T-helper 17 cell (primary cell): ENCODE measurements around the gene CXCL1. TPM values are rescaled to one million over a fixed set of nuclear protein-coding genes. Genes with fewer than 3 reads are reported as not detected.

Experiments used
- ATAC-seq: fragments of 150-1000 bp; cut with Tn5 transposase; 2 replicates; pipeline ENCODE4 v1.10.0; 2021; ENCODE audit warnings: mild to moderate bottlenecking, moderate library complexity
- DNase-seq, 3 donors: peaks; one replicate each; pipeline versions ENCODE4 v3.0.0 to v3.0.0-alpha.2; 2020 to 2021
- H3K9me3 ChIP-seq: one replicate; pipeline ENCODE4 v1.7.0; 2013; ENCODE audit warnings: low read length, mild to moderate bottlenecking; ENCODE audit not compliant: control insufficient read depth, poor library complexity, severe bottlenecking
- H3K27ac Mint-ChIP-seq: one replicate; pipeline ENCODE4 v1.8.0; 2022; ENCODE audit warnings: mild to moderate bottlenecking, moderate library complexity, mixed read lengths
- H3K27me3 Mint-ChIP-seq: one replicate; pipeline ENCODE4 v1.8.0; 2022; ENCODE audit warnings: mixed read lengths
- H3K36me3 Mint-ChIP-seq: one replicate; pipeline ENCODE4 v1.8.0; 2022; ENCODE audit warnings: low read depth, mixed read lengths
- H3K4me1 Mint-ChIP-seq: one replicate; pipeline ENCODE4 v1.8.0; 2022; ENCODE audit warnings: mild to moderate bottlenecking, mixed read lengths
- H3K4me3 Mint-ChIP-seq: one replicate; pipeline ENCODE4 v1.8.0; 2022; ENCODE audit warnings: mild to moderate bottlenecking, moderate library complexity, mixed read lengths
- total RNA-seq, 4 donors: library from RNA in 2 of 4; stranded (reverse) in 2 of 4; gene quantifications; one replicate each; pipeline ENCODE4 v1.2.3 and lab custom pipeline; 2022 to 2026

The CXCL1 gene
- total RNA-seq, 2 donors from 2014 or later, result 0.31 TPM; not detected in 1

DNA sequence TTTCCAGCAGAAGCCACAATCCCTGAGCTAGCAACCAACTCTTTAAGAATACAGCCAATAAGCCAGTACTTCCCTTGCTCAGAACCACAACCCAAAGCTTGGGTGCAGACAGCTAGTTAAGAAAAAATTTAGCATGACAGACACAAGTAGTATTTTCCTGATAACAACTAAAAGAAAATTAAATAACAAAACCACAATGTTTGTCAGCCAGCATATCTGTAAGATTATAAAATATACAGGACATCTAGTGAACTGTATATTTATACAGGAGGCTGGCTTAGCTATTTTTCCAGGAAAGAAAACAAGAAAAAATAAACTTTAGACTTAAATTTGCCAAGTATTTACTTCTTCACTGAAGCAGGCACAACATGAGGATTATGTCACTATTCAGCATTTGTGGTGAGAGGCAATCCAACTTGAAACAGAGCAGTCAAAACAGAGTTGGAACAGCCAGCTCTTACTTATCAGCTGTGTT lies 9.5 kb upstream of the CXCL1 start:
- no peak overlapping the region for H3K4me3 Mint-ChIP-seq
- no peaks in the 10 kb centered on the region for H3K36me3 Mint-ChIP-seq
- H3K27me3 Mint-ChIP-seq, result no peaks in the 10 kb centered on the region
- H3K9me3 ChIP-seq, result no peaks in the 10 kb centered on the region
- no peak overlapping the region for H3K27ac Mint-ChIP-seq
- DNase-seq (no peak), ATAC-seq (no peak)
- H3K4me1 Mint-ChIP-seq, result no peaks in the 10 kb centered on the region

GRCh38 chr4:73860181-73860580 lies 9.0 kb upstream of the CXCL1 start:
- Mint-ChIP-seq H3K4me3 (no peak overlapping the region), H3K36me3 (no peaks in the 10 kb centered on the region), H3K27me3 (no peaks in the 10 kb centered on the region), H3K4me1 (no peaks in the 10 kb centered on the region), H3K27ac (no peak overlapping the region)
- H3K9me3 ChIP-seq, result no peaks in the 10 kb centered on the region
- DNase-seq, result no peak
- ATAC-seq, result no peak

DNA sequence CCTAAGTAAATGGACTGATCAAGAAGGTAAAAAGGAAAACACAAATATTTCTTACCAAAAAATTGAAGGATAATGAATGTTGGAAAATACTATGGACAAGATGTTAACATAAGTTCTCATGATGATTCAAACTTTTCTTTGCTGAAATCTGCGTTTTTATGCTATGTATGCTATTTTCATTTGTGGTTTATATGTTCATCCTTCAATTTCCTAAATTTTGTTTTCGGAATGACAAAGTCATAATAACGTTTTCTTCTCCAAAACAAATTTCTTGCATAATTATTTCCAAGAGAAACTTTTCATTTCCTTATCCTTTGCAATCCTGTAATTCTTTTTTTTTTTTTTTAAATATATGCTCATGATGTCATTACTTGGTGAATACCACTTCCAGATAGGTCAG lies 8.3 kb upstream of the CXCL1 start:
- no peaks in the 10 kb centered on the region for H3K9me3 ChIP-seq
- no peaks in the 10 kb centered on the region for H3K27me3 Mint-ChIP-seq
- no peak overlapping the region for H3K27ac Mint-ChIP-seq
- ATAC-seq (no peak), DNase-seq (no peak)
- no peaks in the 10 kb centered on the region for H3K36me3 Mint-ChIP-seq
- H3K4me3 Mint-ChIP-seq, result no peak overlapping the region
- no peaks in the 10 kb centered on the region for H3K4me1 Mint-ChIP-seq

DNA sequence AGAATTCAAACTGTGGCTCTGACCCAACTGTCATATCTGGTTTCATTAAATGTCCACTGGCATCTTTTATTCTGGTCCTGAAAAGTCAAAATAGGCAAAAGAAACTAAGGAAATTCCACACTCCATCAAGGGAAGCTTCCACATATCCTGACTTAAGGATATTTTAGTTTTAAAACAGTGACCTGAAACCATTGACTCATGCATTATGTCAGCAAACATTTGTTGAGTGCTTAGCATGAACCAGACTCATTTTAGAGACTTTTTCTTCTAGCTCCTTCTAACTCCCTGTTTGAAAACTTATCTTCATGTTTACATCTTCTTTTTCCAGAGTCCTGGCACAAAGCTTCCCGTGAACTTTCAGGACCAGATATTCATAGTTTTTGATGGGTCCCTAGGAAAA lies 6.9 kb upstream of the CXCL1 start:
- H3K4me1 Mint-ChIP-seq, result no peaks in the 10 kb centered on the region
- H3K27ac Mint-ChIP-seq, result no peak overlapping the region
- H3K9me3 ChIP-seq, result no peaks in the 10 kb centered on the region
- H3K4me3 Mint-ChIP-seq, result no peak overlapping the region
- no peak for ATAC-seq
- no peaks in the 10 kb centered on the region for H3K27me3 Mint-ChIP-seq
- DNase-seq, result no peak
- H3K36me3 Mint-ChIP-seq, result no peaks in the 10 kb centered on the region

DNA sequence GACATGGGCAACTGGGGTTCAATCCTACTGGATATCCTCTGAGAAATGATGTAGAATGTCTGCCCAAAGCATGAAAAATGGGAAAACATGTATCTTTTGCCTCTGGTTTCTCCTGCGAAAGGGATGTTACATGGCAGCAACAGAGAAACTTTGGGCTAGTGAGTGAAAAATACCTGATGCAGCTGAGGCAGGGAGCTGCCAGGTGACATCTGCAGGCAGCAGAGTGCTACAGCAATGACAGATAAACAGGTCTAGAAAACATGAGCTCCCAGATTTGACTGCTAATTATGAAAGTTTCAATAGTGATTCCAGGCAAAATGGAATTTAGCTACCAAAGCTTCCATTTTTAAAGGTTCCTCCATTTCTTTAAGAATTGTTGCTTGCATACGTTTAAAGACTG lies 4.8 kb upstream of the CXCL1 start:
- H3K4me3 Mint-ChIP-seq, result no peak overlapping the region
- DNase-seq, result no peak
- H3K27me3 Mint-ChIP-seq, result peaks cover 13% of the 10 kb centered on the region
- H3K4me1 Mint-ChIP-seq, result no peaks in the 10 kb centered on the region
- no peak for ATAC-seq
- no peaks in the 10 kb centered on the region for H3K36me3 Mint-ChIP-seq
- no peaks in the 10 kb centered on the region for H3K9me3 ChIP-seq
- no peak overlapping the region for H3K27ac Mint-ChIP-seq

DNA sequence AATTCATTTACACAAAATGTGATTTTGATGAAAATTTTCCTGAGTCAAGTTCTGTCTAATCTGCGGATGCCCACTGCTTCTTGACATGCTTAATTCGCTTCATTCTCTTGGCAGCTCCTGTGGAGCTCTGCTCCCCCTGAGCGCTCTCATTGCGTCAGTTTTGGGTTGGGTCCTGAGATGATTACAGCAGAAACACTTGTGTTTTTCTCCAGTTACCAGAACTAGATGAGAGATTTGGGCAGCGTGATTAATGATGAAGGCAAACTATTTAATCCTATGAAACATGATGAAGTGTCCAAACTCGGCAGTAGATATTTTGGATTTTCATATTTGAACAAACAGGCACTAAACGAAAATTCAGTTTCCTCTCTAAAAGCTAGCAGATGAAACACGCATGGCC lies 4.2 kb upstream of the CXCL1 start:
- H3K36me3 Mint-ChIP-seq, result no peaks in the 10 kb centered on the region
- DNase-seq, result no peak
- H3K27ac Mint-ChIP-seq, result no peak overlapping the region
- no peak overlapping the region for H3K4me3 Mint-ChIP-seq
- H3K4me1 Mint-ChIP-seq, result peaks cover 2% of the 10 kb centered on the region
- ATAC-seq, result no peak
- H3K27me3 Mint-ChIP-seq, result peaks cover 13% of the 10 kb centered on the region
- no peaks in the 10 kb centered on the region for H3K9me3 ChIP-seq

DNA sequence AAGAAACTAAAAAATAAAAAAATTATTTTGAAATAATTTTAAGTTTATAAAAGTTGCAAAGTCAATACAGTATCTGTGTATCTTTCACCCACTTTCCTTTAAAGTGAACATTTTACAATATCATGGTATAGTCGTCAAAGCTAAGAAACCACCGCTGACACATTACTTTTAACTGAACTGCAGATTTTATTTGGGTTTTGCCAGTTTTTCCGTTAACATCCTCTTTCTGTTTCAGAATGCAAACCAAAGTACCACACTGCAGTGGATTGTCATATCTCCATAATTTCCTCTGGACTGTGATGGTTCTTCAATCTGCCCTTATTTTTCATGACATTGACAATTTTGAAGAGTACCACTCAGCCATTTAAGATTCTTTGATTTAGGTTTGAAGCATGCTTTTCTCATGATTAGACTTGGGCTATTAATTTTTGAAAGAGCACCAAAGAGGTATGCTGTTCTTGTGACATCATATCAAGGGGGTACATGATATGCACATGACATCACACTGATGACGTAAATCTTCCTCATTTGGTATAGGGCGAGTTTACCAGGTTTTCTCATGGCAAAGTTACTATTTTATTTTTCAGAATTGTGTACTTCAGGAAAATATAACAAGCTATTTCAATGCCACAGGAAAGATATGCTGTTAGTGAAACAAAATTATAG lies 3.6 kb upstream of the CXCL1 start:
- Mint-ChIP-seq H3K4me3 (no peak overlapping the region), H3K27me3 (peaks cover 13% of the 10 kb centered on the region), H3K36me3 (no peaks in the 10 kb centered on the region), H3K27ac (no peak overlapping the region), H3K4me1 (peaks cover 2% of the 10 kb centered on the region)
- DNase-seq, result no peak
- H3K9me3 ChIP-seq, result no peaks in the 10 kb centered on the region
- no peak for ATAC-seq

DNA sequence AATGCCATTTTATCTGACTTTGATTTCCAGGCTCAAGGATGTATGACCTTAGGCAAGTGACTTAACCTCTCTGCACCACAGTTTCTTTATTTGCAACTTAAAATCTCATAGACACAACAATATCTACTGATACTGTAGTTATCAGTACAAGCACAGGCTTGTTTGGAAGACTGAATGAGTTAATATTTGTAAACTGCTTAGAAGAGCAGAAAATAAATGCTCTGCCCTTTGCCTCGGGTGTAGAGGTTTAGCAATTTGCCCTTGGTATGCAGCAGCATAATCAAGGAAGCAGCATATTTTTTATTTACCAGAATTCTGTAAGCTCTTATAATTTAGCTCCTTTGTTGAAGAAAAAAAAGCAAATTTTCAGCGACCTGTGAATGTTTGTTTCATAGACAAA lies 2.9 kb upstream of the CXCL1 start:
- Mint-ChIP-seq H3K4me1 (peaks cover 2% of the 10 kb centered on the region), H3K27me3 (peaks cover 13% of the 10 kb centered on the region), H3K27ac (no peak overlapping the region), H3K4me3 (no peak overlapping the region), H3K36me3 (no peaks in the 10 kb centered on the region)
- DNase-seq, result no peak
- H3K9me3 ChIP-seq, result no peaks in the 10 kb centered on the region
- ATAC-seq, result no peak

DNA sequence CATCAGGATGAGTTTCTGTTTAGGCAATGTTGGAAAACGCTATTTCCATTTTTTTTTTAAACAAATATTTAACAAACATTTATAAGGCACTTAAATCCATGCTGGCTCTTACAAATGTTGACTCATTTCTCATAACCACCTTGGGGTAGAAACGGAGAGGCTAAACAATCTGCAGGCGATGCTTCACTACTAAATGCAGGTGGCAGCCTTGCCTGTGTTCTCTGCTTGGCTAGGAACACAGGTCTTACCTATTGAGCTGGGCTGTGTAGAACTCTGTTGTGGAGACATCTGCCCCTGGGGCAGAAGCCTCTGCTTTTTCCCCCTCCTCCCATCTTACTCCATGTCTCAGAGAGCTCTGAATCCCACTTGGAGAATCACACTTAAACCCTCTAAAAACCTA lies 1.4 kb upstream of the CXCL1 start:
- ATAC-seq, result no peak

GRCh38 chr4:73868206-73869129 lies 725 bp upstream of the CXCL1 start:
- Mint-ChIP-seq H3K27ac (no peak overlapping the region), H3K4me1 (peaks cover 2% of the 10 kb centered on the region), H3K36me3 (no peaks in the 10 kb centered on the region), H3K4me3 (no peak overlapping the region), H3K27me3 (peaks cover 13% of the 10 kb centered on the region)
- ATAC-seq, result no peak
- no peaks in the 10 kb centered on the region for H3K9me3 ChIP-seq
- no peak for DNase-seq

More for the DNA sequence above, 1.4 kb upstream of the CXCL1 start:
- Mint-ChIP-seq H3K27ac (no peak overlapping the region), H3K4me1 (peaks cover 2% of the 10 kb centered on the region), H3K4me3 (no peak overlapping the region), H3K27me3 (peaks cover 13% of the 10 kb centered on the region), H3K36me3 (no peaks in the 10 kb centered on the region)
- H3K9me3 ChIP-seq, result no peaks in the 10 kb centered on the region
- no peak for DNase-seq

DNA sequence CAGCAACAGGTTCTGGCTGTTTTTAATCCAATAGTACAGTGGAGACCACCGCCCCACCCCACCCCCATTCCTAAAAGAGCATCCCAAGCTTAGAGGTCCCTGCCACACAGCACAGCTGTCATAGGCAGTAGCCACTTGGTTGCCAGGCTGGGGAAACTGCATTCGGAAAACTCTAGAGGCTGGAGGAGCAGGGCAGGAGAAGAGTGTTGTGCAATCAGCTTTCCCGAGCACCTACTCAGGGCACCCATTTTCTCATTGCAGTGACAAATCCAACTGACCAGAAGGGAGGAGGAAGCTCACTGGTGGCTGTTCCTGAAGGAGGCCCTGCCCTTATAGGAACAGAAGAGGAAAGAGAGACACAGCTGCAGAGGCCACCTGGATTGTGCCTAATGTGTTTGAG lies 1.1 kb downstream of the CXCL1 start:
- H3K27ac Mint-ChIP-seq, result no peak overlapping the region
- DNase-seq (no peak), ATAC-seq (no peak)
- peaks cover 2% of the 10 kb centered on the region for H3K4me1 Mint-ChIP-seq
- H3K4me3 Mint-ChIP-seq, result no peak overlapping the region
- no peaks in the 10 kb centered on the region for H3K36me3 Mint-ChIP-seq
- H3K27me3 Mint-ChIP-seq, result peaks cover 13% of the 10 kb centered on the region
- no peaks in the 10 kb centered on the region for H3K9me3 ChIP-seq

- no peak overlapping the region for H3K27ac Mint-ChIP-seq
- no peak for ATAC-seq
- H3K9me3 ChIP-seq, result no peaks in the 10 kb centered on the region
- DNase-seq, result no peak
- H3K36me3 Mint-ChIP-seq, result no peaks in the 10 kb centered on the region
- peaks cover 2% of the 10 kb centered on the region for H3K4me1 Mint-ChIP-seq
- peaks cover 13% of the 10 kb centered on the region for H3K27me3 Mint-ChIP-seq
- H3K4me3 Mint-ChIP-seq, result no peak overlapping the region
Measured at GRCh38 chr4:73870768-73871167, 1.6 kb downstream of the CXCL1 start.

- H3K9me3 ChIP-seq, result no peaks in the 10 kb centered on the region
- Mint-ChIP-seq H3K27me3 (peaks cover 13% of the 10 kb centered on the region), H3K27ac (no peak overlapping the region), H3K36me3 (no peaks in the 10 kb centered on the region), H3K4me1 (peaks cover 2% of the 10 kb centered on the region), H3K4me3 (no peak overlapping the region)
- no peak for ATAC-seq
- no peak for DNase-seq
Measured at GRCh38 chr4:73871511-73872310, 2.5 kb downstream of the CXCL1 start.
